ENCODE measurements around the gene ATG7.

- TF ChIP-seq POLR2AphosphoS5 (IDR thresholded peaks at IDR 0.05; ENCODE audit: low read depth, low read length) (no peak), CTCF (IDR thresholded peaks at IDR 0.05) (no peak)
Observed at GRCh38 chr3:11392014-11392859, 120.0 kb downstream of the ATG7 start.
